Testis (tissue), 2 donors: Measurements from ENCODE around the gene TRIB2.

Experiments
- CTCF ChIP-seq, 3 experiments: fragments of 450-650 bp in 2 of 3; fragments of 200-600 bp in 1 of 3; sonication (generic) in 1 of 3; IDR thresholded peaks; one replicate each; pipeline ENCODE4 v1.5.1; 2016 to 2019; ENCODE audit warnings: antibody characterized with exemption in 3 of 3, mild to moderate bottlenecking in 2 of 3, moderate library complexity in 1 of 3
- POLR2A ChIP-seq: fragments of 450-650 bp; IDR thresholded peaks from one replicate; pipeline ENCODE4 v1.6.1; 2017; ENCODE audit warnings: antibody characterized with exemption, mild to moderate bottlenecking, moderate library complexity

DNA sequence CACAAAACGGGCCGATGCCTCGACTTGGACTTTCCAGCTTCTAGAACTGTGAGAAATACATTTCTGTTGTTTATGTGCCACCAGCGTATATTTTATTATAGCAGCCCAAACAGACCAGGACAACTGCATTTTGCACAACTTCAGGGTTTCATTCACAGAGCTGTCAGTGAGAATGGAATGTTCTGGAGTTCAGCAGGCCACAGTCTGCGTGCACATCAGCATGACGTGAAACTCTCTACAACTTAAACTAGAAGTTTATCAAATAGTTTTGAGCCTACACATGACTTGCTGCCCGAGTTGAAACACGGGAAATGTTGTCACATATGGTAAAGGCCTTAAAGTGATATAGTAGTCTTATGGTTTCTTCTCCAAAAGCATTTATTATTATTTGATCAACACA lies 3.9 kb upstream of the TRIB2 start:
- TF ChIP-seq CTCF (IDR thresholded peaks at IDR 0.05) (no peak), POLR2A (no peak)
